Caco-2 (cell line): ENCODE data around the gene MEOX1. TPM values are rescaled to one million over a fixed set of nuclear protein-coding genes. Genes with fewer than 3 reads are reported as not detected.

Source experiments
- BruUV-seq: library from RNA; stranded (reverse); fragments of 400-500 nt; replicated peaks from 2 replicates; lab custom pipeline; 2021; lab: Mats Ljungman, UMichigan
- CTCF ChIA-PET: fragments of 300-600 bp; sonication (Branson Sonifier 250); formaldehyde crosslinking; loops from one replicate; lab custom pipeline; 2022; ENCODE audit warnings: antibody characterized with exemption; lab: Charles Lee
- POLR2A ChIA-PET: fragments of 300-600 bp; sonication (Branson Sonifier 250); formaldehyde crosslinking; loops from one replicate; lab custom pipeline; 2022; ENCODE audit warnings: antibody characterized with exemption; lab: Charles Lee
- DNase-seq, 2 experiments: peaks; one replicate each; pipeline versions ENCODE4 v3.0.0 to v3.0.0-alpha.2; 2020 to 2022
- H3K27me3 ChIP-seq: replicated peaks from 2 replicates; pipeline ENCODE4 v1.6.0; 2011; ENCODE audit warnings: low read length; ENCODE audit not compliant: control insufficient read depth, insufficient read depth
- H3K36me3 ChIP-seq: 2 replicates; pipeline ENCODE4 v1.5.1; 2011; ENCODE audit warnings: low read length; ENCODE audit not compliant: control insufficient read depth, insufficient read depth
- H3K4me1 ChIP-seq: fragments of 250-450 bp; sonication (Bioruptor Pico); 2 replicates; pipeline ENCODE4 v1.5.1; 2020; ENCODE audit warnings: mild to moderate bottlenecking
- H3K4me3 ChIP-seq: 2 replicates; pipeline ENCODE4 v1.5.1; 2011; ENCODE audit warnings: low read depth, mild to moderate bottlenecking, control low read depth, low read length
- H3K9me3 ChIP-seq: fragments of 250-450 bp; sonication (Bioruptor Pico); 2 replicates; pipeline ENCODE4 v1.5.1; 2020; ENCODE audit warnings: mild to moderate bottlenecking, moderate library complexity
- H3K27ac Mint-ChIP-seq: one replicate; pipeline ENCODE4 v1.8.0; 2022; ENCODE audit warnings: mixed read lengths; ENCODE audit not compliant: unreplicated experiment
- H3K27me3 Mint-ChIP-seq: one replicate; pipeline ENCODE4 v1.8.0; 2022; ENCODE audit warnings: mixed read lengths; ENCODE audit not compliant: insufficient read depth, unreplicated experiment
- H3K36me3 Mint-ChIP-seq: one replicate; pipeline ENCODE4 v1.8.0; 2022; ENCODE audit warnings: mild to moderate bottlenecking, mixed read lengths; ENCODE audit not compliant: insufficient read depth, unreplicated experiment
- H3K4me1 Mint-ChIP-seq: one replicate; pipeline ENCODE4 v1.8.0; 2022; ENCODE audit warnings: low read depth, mixed read lengths; ENCODE audit not compliant: unreplicated experiment
- H3K4me3 Mint-ChIP-seq: one replicate; pipeline ENCODE4 v1.8.0; 2022; ENCODE audit warnings: mild to moderate bottlenecking, moderate library complexity, mixed read lengths; ENCODE audit not compliant: unreplicated experiment
- H3K9me3 Mint-ChIP-seq: one replicate; pipeline ENCODE4 v1.8.0; 2022; ENCODE audit warnings: mixed read lengths; ENCODE audit not compliant: unreplicated experiment
- intact Hi-C: fragments of 100-400 bp; cut with micrococcal nuclease; formaldehyde crosslinking; loops from one replicate; pipeline ENCODE4 v1.10.0; 2022; ENCODE audit not compliant: unreplicated experiment
- total RNA-seq: library from RNA; stranded (reverse); gene quantifications from 2 replicates; pipeline ENCODE4 v1.2.3, GENCODE V29; 2022
- TF ChIP-seq, protein P1 (sequence below), 2 experiments: fragments of 200-600 bp in 1 of 2; IDR thresholded peaks; 1 replicate in 1 of 2; 2 replicates in 1 of 2; pipeline versions ENCODE4 v1.5.1 to v1.8.0; 2011 to 2022; ENCODE audit warnings: antibody characterized with exemption in 1 of 2, control low read depth in 1 of 2, inconsistent platforms in 1 of 2, low read depth in 1 of 2, low read length in 1 of 2, mild to moderate bottlenecking in 1 of 2, moderate library complexity in 1 of 2; ENCODE audit not compliant: insufficient read depth in 1 of 2, severe bottlenecking in 1 of 2, unreplicated experiment in 1 of 2

Gene MEOX1
- total RNA-seq, 1 experiment from 2014 or later = 1.7 TPM

- TF ChIP-seq, protein P1, sequence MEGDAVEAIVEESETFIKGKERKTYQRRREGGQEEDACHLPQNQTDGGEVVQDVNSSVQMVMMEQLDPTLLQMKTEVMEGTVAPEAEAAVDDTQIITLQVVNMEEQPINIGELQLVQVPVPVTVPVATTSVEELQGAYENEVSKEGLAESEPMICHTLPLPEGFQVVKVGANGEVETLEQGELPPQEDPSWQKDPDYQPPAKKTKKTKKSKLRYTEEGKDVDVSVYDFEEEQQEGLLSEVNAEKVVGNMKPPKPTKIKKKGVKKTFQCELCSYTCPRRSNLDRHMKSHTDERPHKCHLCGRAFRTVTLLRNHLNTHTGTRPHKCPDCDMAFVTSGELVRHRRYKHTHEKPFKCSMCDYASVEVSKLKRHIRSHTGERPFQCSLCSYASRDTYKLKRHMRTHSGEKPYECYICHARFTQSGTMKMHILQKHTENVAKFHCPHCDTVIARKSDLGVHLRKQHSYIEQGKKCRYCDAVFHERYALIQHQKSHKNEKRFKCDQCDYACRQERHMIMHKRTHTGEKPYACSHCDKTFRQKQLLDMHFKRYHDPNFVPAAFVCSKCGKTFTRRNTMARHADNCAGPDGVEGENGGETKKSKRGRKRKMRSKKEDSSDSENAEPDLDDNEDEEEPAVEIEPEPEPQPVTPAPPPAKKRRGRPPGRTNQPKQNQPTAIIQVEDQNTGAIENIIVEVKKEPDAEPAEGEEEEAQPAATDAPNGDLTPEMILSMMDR (IDR thresholded peaks at IDR 0.05; ENCODE audit: insufficient read depth in 1 of 2, low read depth in 1 of 2, low read length in 1 of 2, severe bottlenecking in 1 of 2, unreplicated experiment in 1 of 2) = no peak
- H3K4me3 Mint-ChIP-seq = no peak overlapping the region
- Histone ChIP-seq H3K27me3 (no peaks in the 10 kb centered on the region), H3K9me3 (peaks cover 7% of the 10 kb centered on the region), H3K36me3 (no peaks in the 10 kb centered on the region), H3K4me1 (peaks cover 19% of the 10 kb centered on the region), H3K4me3 (no peak overlapping the region)
- H3K36me3 Mint-ChIP-seq = peaks cover 7% of the 10 kb centered on the region
- no peak for DNase-seq
- peaks cover 31% of the 10 kb centered on the region for H3K4me1 Mint-ChIP-seq
- intact Hi-C loops = no loop called here
- no peak overlapping the region for H3K27ac Mint-ChIP-seq
- ChIA-PET POLR2A (interaction anchor here (0.7 kb wide), 1 partner anchor 164 kb away, joined by 3 read pairs; the partner anchor contains the start of gene DUSP3), CTCF (no interaction called here)
- H3K9me3 Mint-ChIP-seq = peaks cover 16% of the 10 kb centered on the region
- H3K27me3 Mint-ChIP-seq = no peaks in the 10 kb centered on the region
- no TSS peak for BruUV-seq
These were observed 47.2 kb downstream of the MEOX1 start for GRCh38 chr17:43614561-43614960.

DNA sequence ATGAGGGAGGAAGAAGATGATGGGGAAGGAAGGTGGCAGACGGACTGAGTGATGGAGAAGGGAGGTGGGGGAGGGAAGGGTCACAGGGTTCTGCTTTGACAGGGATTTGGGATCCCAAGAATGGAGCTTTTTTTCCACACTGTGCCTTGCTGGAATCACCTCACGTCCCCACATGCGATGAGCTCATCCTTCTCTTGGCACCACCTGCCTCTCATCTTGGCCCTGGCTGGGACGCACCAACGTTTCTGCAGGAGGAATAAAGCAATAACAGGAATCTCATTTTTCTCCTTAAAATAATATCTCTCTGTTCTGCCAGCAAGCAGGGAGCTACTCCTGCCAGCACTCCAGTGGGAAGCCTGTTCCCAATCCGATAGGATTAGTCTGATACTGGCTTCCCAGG lies 47.8 kb downstream of the MEOX1 start:
- Histone ChIP-seq H3K27me3 (no peaks in the 10 kb centered on the region), H3K36me3 (no peaks in the 10 kb centered on the region), H3K9me3 (peaks cover 7% of the 10 kb centered on the region), H3K4me1 (peaks cover 12% of the 10 kb centered on the region), H3K4me3 (no peak overlapping the region)
- no peak for DNase-seq
- Mint-ChIP-seq H3K27ac (no peak overlapping the region), H3K4me3 (no peak overlapping the region), H3K36me3 (peaks cover 11% of the 10 kb centered on the region), H3K9me3 (peaks cover 16% of the 10 kb centered on the region), H3K27me3 (no peaks in the 10 kb centered on the region), H3K4me1 (peaks cover 24% of the 10 kb centered on the region)
- POLR2A ChIA-PET = interaction anchor here (0.7 kb wide), 1 partner anchor 165 kb away, joined by 3 read pairs; the partner anchor contains the start of gene DUSP3
- intact Hi-C loops = no loop called here
- no TSS peak for BruUV-seq
- CTCF ChIA-PET = interaction anchor here (0.5 to 0.6 kb wide), 2 partner anchors 35 to 71 kb away, joined by 3 read pairs; no protein-coding TSS in a partner anchor
- TF ChIP-seq, protein P1 (IDR thresholded peaks at IDR 0.05; ENCODE audit: insufficient read depth in 1 of 2, low read depth in 1 of 2, low read length in 1 of 2, severe bottlenecking in 1 of 2, unreplicated experiment in 1 of 2) = no peak

- DNase-seq = no peak
- peaks cover 19% of the 10 kb centered on the region for H3K4me1 Mint-ChIP-seq
- peak overlapping the region; percentile 60 for H3K27ac Mint-ChIP-seq
- H3K27me3 Mint-ChIP-seq = no peaks in the 10 kb centered on the region
- no peak overlapping the region for H3K4me3 Mint-ChIP-seq
- Histone ChIP-seq H3K4me1 (peaks cover 12% of the 10 kb centered on the region), H3K27me3 (no peaks in the 10 kb centered on the region), H3K9me3 (peaks cover 7% of the 10 kb centered on the region), H3K4me3 (no peak overlapping the region), H3K36me3 (no peaks in the 10 kb centered on the region)
- H3K36me3 Mint-ChIP-seq = peaks cover 6% of the 10 kb centered on the region
- TF ChIP-seq, protein P1 (IDR thresholded peaks at IDR 0.05; ENCODE audit: insufficient read depth in 1 of 2, low read depth in 1 of 2, low read length in 1 of 2, severe bottlenecking in 1 of 2, unreplicated experiment in 1 of 2) = no peak
- H3K9me3 Mint-ChIP-seq = peaks cover 16% of the 10 kb centered on the region
- intact Hi-C loops = no loop called here
- BruUV-seq = no TSS peak
- ChIA-PET CTCF (no interaction called here), POLR2A (interaction anchor here (0.6 kb wide), 1 partner anchor 34 kb away, joined by 3 read pairs; no protein-coding TSS in a partner anchor)
These were observed 49.2 kb downstream of the MEOX1 start for GRCh38 chr17:43612515-43612914.
